Muscle of leg (tissue), 11 donors: ENCODE data around the gene MMD2. TPM values are rescaled to one million over a fixed set of nuclear protein-coding genes. Genes with fewer than 3 reads are reported as not detected.

ENCODE experiments used
- DNase-seq: peaks from one replicate; pipeline ENCODE4 v3.0.0; 2013
- H3K27ac ChIP-seq: one replicate; pipeline ENCODE4 v1.5.1; 2013; ENCODE audit warnings: mild to moderate bottlenecking, low read length, control low read depth
- H3K27me3 ChIP-seq: one replicate; pipeline ENCODE4 v1.6.1; 2013; ENCODE audit warnings: low read length; ENCODE audit not compliant: control insufficient read depth, insufficient read depth
- H3K36me3 ChIP-seq: one replicate; pipeline ENCODE4 v1.6.1; 2013; ENCODE audit warnings: low read length; ENCODE audit not compliant: control insufficient read depth, insufficient read depth
- H3K4me1 ChIP-seq: one replicate; pipeline ENCODE4 v1.6.1; 2013; ENCODE audit warnings: low read length; ENCODE audit not compliant: control insufficient read depth, insufficient read depth
- H3K4me3 ChIP-seq: one replicate; pipeline ENCODE4 v1.5.1; 2013; ENCODE audit warnings: low read length, control low read depth
- H3K9me3 ChIP-seq: replicated peaks from 2 replicates; pipeline ENCODE4 v1.6.1; 2013; ENCODE audit warnings: low read depth, low read length; ENCODE audit not compliant: control insufficient read depth
- WGBS: methylation state at CpG from one replicate; pipeline ENCODE4 v1.1.5; 2013; ENCODE audit warnings: missing lambda C conversion rate; ENCODE audit not compliant: insufficient coverage; 5-methylcytosine and 5-hydroxymethylcytosine counted together
- polyA plus RNA-seq, 8 donors: library from polyadenylated mRNA; unstranded; fragments of 120-200 nt; gene quantifications; one replicate each; pipeline versions ENCODE4 v1.2.1 to v1.2.3, GENCODE V29; 2013; ENCODE audit warnings: inconsistent platforms in 1 of 8, low replicate concordance in 1 of 8; ENCODE audit not compliant: insufficient read length in 8 of 8, insufficient read depth in 1 of 8
- total RNA-seq: library from RNA; stranded (reverse); fragments of 120-200 nt; gene quantifications from one replicate; pipeline ENCODE4 v1.2.4, GENCODE V29; 2013

The MMD2 gene
- total and polyA plus RNA-seq, 9 donors = 0.05 to 0.77 (median 0.07) TPM; not detected in 4

- 84% methylated on average over 10 of the region's 31 CpGs for WGBS
- no peak for DNase-seq
- Histone ChIP-seq H3K4me1 (peaks cover 2% of the 10 kb centered on the region), H3K4me3 (no peak overlapping the region), H3K9me3 (peaks cover 1% of the 10 kb centered on the region), H3K36me3 (peaks cover 8% of the 10 kb centered on the region), H3K27me3 (peaks cover 2% of the 10 kb centered on the region), H3K27ac (no peak overlapping the region)
Observed at GRCh38 chr7:4873071-4873944, 85.7 kb downstream of the MMD2 start.

GRCh38 chr7:4871930-4872675, 86.9 kb downstream of the MMD2 start:
- DNase-seq = no peak
- H3K27ac ChIP-seq = no peak overlapping the region
- 66% methylated on average over 9 of the region's 19 CpGs for WGBS

GRCh38 chr7:4871056-4871680, 87.8 kb downstream of the MMD2 start:
- H3K4me3 ChIP-seq = no peak overlapping the region
- H3K4me1 ChIP-seq = peaks cover 2% of the 10 kb centered on the region
- peaks cover 2% of the 10 kb centered on the region for H3K36me3 ChIP-seq
- DNase-seq = no peak
- H3K27me3 ChIP-seq = peaks cover 2% of the 10 kb centered on the region
- H3K27ac ChIP-seq = no peak overlapping the region
- 73% methylated on average over 21 of the region's 23 CpGs for WGBS
- H3K9me3 ChIP-seq = peaks cover 4% of the 10 kb centered on the region

More at GRCh38 chr7:4871930-4872675, 86.9 kb downstream of the MMD2 start:
- H3K4me1 ChIP-seq = peaks cover 2% of the 10 kb centered on the region
- H3K4me3 ChIP-seq = no peak overlapping the region
- H3K36me3 ChIP-seq = peaks cover 8% of the 10 kb centered on the region
- H3K9me3 ChIP-seq = peaks cover 4% of the 10 kb centered on the region
- H3K27me3 ChIP-seq = peaks cover 2% of the 10 kb centered on the region

GRCh38 chr7:4868493-4868892, 90.5 kb downstream of the MMD2 start:
- Histone ChIP-seq H3K4me3 (no peak overlapping the region), H3K27me3 (peaks cover 2% of the 10 kb centered on the region), H3K9me3 (peaks cover 9% of the 10 kb centered on the region), H3K27ac (no peak overlapping the region), H3K4me1 (no peaks in the 10 kb centered on the region), H3K36me3 (no peaks in the 10 kb centered on the region)
- WGBS = 97% methylated on average over 3 of the region's 5 CpGs
- DNase-seq = no peak

- H3K9me3 ChIP-seq = peaks cover 19% of the 10 kb centered on the region
- peaks cover 2% of the 10 kb centered on the region for H3K4me1 ChIP-seq
- H3K27ac ChIP-seq = no peak overlapping the region
- no peaks in the 10 kb centered on the region for H3K36me3 ChIP-seq
- no peak for DNase-seq
- no peak overlapping the region for H3K4me3 ChIP-seq
- peaks cover 6% of the 10 kb centered on the region for H3K27me3 ChIP-seq
- WGBS = 57% methylated on average over 6 of the region's 9 CpGs
Observed at GRCh38 chr7:4866528-4867496, 92.2 kb downstream of the MMD2 start.

- Histone ChIP-seq H3K9me3 (peaks cover 23% of the 10 kb centered on the region), H3K4me1 (peaks cover 3% of the 10 kb centered on the region), H3K4me3 (no peak overlapping the region), H3K36me3 (no peaks in the 10 kb centered on the region), H3K27me3 (peaks cover 10% of the 10 kb centered on the region), H3K27ac (no peak overlapping the region)
- DNase-seq = no peak
- 83% methylated on average over 14 of the region's 14 CpGs for WGBS
Observed at GRCh38 chr7:4862156-4862555, 96.8 kb downstream of the MMD2 start.

- no peak for DNase-seq
- Histone ChIP-seq H3K27ac (no peak within 1 kb of the TSS), H3K27me3 (peaks cover 10% of the 10 kb centered on the region), H3K4me3 (peak within 1 kb of the TSS; percentile 37), H3K9me3 (peaks cover 23% of the 10 kb centered on the region), H3K4me1 (peaks cover 3% of the 10 kb centered on the region), H3K36me3 (no peaks in the 10 kb centered on the region)
- WGBS = 21% methylated on average over 46 of the region's 46 CpGs
Observed at GRCh38 chr7:4861673-4862072, 97.3 kb downstream of the MMD2 start, which contains the start of gene PAPOLB. Gene PAPOLB, minus strand, starts transcription at chr7:4862030. Its CDS starts 220 bp downstream, at chr7:4861810.

- no peak overlapping the region for H3K27ac ChIP-seq
Observed at GRCh38 chr7:4861227-4861626, 97.8 kb downstream of the MMD2 start.

GRCh38 chr7:4857189-4857588, 101.8 kb downstream of the MMD2 start:
- Histone ChIP-seq H3K4me3 (no peak overlapping the region), H3K36me3 (no peaks in the 10 kb centered on the region), H3K27me3 (peaks cover 8% of the 10 kb centered on the region), H3K9me3 (peaks cover 12% of the 10 kb centered on the region), H3K27ac (no peak overlapping the region), H3K4me1 (peaks cover 3% of the 10 kb centered on the region)
- no peak for DNase-seq
- WGBS = 71% methylated on average over 1 of the region's 3 CpGs

More at GRCh38 chr7:4861227-4861626, 97.8 kb downstream of the MMD2 start:
- no peaks in the 10 kb centered on the region for H3K36me3 ChIP-seq
- H3K4me1 ChIP-seq = peaks cover 3% of the 10 kb centered on the region
- 81% methylated on average over 8 of the region's 11 CpGs for WGBS
- H3K9me3 ChIP-seq = peaks cover 23% of the 10 kb centered on the region
- H3K4me3 ChIP-seq = peak overlapping the region; percentile 37
- DNase-seq = no peak
- peaks cover 10% of the 10 kb centered on the region for H3K27me3 ChIP-seq
